HFF-Myc (cell line): ENCODE data around the gene B4GALT1.

Experiments used
- DNase-seq: peaks from one replicate; pipeline ENCODE4 v3.0.0-alpha.2; 2011; ENCODE audit warnings: low read depth; ENCODE audit errors: extremely low read depth
- H3K4me3 ChIP-seq: replicated peaks from 2 replicates; pipeline ENCODE4 v1.5.1; 2011; ENCODE audit warnings: low read depth, mild to moderate bottlenecking, control low read depth, low read length
- TF ChIP-seq, protein P1 (sequence below): IDR thresholded peaks from 2 replicates; pipeline ENCODE4 v1.5.1; 2012; ENCODE audit warnings: mild to moderate bottlenecking, low read depth, low read length, control low read depth; ENCODE audit errors: missing control alignments

The B4GALT1 gene

GRCh38 chr9:33167084-33167971, at the start of gene B4GALT1:
Gene B4GALT1 (minus strand): TSS chr9:33167336. CDS start chr9:33167169, 167 bp downstream.
- TF ChIP-seq, protein P1, sequence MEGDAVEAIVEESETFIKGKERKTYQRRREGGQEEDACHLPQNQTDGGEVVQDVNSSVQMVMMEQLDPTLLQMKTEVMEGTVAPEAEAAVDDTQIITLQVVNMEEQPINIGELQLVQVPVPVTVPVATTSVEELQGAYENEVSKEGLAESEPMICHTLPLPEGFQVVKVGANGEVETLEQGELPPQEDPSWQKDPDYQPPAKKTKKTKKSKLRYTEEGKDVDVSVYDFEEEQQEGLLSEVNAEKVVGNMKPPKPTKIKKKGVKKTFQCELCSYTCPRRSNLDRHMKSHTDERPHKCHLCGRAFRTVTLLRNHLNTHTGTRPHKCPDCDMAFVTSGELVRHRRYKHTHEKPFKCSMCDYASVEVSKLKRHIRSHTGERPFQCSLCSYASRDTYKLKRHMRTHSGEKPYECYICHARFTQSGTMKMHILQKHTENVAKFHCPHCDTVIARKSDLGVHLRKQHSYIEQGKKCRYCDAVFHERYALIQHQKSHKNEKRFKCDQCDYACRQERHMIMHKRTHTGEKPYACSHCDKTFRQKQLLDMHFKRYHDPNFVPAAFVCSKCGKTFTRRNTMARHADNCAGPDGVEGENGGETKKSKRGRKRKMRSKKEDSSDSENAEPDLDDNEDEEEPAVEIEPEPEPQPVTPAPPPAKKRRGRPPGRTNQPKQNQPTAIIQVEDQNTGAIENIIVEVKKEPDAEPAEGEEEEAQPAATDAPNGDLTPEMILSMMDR, result no peak
- H3K4me3 ChIP-seq, result peak within 1 kb of the TSS; percentile 82
- no peak for DNase-seq

DNA sequence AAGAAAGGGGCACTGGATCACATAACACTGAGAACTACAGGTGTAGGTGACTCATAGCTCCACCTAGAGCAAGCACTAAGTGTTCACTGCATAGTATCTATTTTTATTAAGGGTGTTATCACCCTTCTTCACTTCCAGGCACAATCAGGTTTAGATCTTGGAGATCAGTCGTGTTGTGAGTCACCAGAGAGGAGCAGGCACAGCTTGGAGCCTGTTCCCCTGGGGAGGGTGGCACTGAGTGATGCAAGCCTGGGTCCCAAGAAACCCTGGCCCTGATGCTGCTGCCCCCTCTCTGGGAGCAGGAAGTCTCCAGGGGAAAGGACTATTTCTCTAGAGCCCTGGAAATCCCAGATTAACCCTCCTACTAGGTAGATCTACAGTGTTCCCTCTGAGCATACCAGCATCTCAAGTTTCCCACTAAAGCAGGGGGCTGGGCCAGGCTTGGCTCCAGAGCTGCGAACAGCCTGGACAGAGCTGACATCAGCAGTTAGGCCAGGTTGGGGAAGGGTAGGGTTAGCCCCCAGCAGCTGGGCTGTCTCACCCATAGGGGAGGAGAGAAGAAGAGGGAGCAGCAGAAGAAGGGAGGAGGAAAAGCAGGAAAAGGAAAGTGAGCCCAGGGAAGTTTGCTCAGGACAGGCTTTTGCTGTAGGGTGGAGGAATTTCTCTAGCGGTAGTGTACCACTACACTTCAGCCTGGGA, 44.7 kb upstream of the B4GALT1 start:
- no peak for DNase-seq
- no peak overlapping the region for H3K4me3 ChIP-seq
- TF ChIP-seq, protein P1, result no peak

- TF ChIP-seq, protein P1, result no peak
- H3K4me3 ChIP-seq, result no peak overlapping the region
- DNase-seq, result no peak
Measured at GRCh38 chr9:33210006-33210715, 43.0 kb upstream of the B4GALT1 start.

DNA sequence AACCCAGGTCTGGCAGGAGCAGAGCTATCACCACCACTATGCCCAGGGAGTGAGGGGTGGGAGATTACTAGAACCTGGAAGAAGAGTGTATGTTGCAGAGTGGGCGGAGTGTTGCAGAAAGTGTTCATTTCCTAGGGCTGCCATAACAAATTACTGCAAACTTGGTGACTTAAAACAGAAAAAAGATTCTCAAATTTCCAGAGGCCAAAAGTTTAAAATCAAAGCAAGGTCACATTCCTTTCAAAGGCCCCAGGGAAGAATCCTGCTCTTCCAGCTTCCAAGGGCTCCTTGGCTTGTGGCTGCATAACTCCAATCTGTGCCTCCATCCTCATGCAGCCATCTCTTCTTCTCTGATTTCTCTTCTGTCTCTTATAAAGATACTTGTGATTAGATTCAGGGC, 42.3 kb upstream of the B4GALT1 start:
- DNase-seq, result no peak
- H3K4me3 ChIP-seq, result no peak overlapping the region
- TF ChIP-seq, protein P1, result no peak

DNA sequence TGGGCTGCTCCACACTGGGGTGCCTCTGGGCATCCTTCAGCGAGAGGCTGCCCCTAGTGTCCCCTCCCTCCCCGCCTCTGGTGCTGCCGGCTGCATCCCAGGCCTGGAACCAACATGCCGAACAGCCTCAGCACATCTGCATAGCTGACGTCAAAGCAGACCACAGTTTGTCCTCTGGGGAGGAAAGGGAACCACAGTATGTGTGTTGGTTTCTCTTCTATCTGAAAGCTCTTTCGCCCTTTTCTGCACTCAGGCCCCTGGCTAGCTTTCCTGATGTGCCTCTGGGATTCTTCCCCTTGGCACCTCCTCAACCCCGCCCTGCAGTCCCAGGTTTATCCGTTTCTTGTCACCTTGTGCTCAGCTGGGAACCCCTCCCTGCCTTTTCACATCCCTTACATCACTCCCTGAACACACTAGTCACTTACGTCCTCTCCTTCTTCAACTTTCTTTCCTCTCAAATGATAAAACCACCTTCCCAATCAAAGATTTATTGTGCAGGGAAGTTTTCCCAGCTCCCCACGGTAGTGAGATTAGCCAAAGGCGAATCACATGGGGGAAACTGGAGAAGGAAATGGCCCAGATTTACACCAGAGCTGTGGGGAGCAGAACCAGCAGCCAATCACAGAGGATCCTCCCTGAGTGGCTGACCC, 35.5 kb upstream of the B4GALT1 start:
- TF ChIP-seq, protein P1, result no peak
- no peak overlapping the region for H3K4me3 ChIP-seq
- DNase-seq, result peak; percentile 44

GRCh38 chr9:33202018-33202417, 34.9 kb upstream of the B4GALT1 start:
- no peak for DNase-seq
- no peak overlapping the region for H3K4me3 ChIP-seq
- TF ChIP-seq, protein P1, result no peak
